Measurements from ENCODE around the gene GBF1. TPM values are rescaled to one million over a fixed set of nuclear protein-coding genes. Genes with fewer than 3 reads are reported as not detected.

The GBF1 gene
- total RNA-seq, 1 experiment from 2014 or later: 28.3 TPM

- Histone ChIP-seq H3K9me3 (ENCODE audit: insufficient read depth, low read depth) (no peaks in the 10 kb centered on the region), H3K9me2 (ENCODE audit: insufficient read depth) (no peaks in the 10 kb centered on the region), H3K79me2 (ENCODE audit: low read depth) (no peaks in the 10 kb centered on the region), H3K4me2 (no peak overlapping the region), H3F3A (ENCODE audit: insufficient read depth, low read depth) (no peaks in the 10 kb centered on the region), H3K4me1 (replicated peaks; ENCODE audit: insufficient read depth) (no peaks in the 10 kb centered on the region), H4K20me1 (ENCODE audit: insufficient read depth) (no peaks in the 10 kb centered on the region), H3K27ac (no peak overlapping the region), H3K36me3 (ENCODE audit: low read depth) (0 out of 2 replicates have a peak, but pooled peaks cover 4% of the 10 kb centered on the region), H2AFZ (no peak overlapping the region), H3K4me3 (no peak overlapping the region), H3K27me3 (ENCODE audit: insufficient read depth, low read depth) (no peaks in the 10 kb centered on the region)
- CTCF ChIA-PET: interaction anchor here (0.6 kb wide), 1 partner anchor 9 kb away, joined by 3 read pairs; no protein-coding TSS in a partner anchor
- intact Hi-C loops (cut with micrococcal nuclease; ENCODE audit: unreplicated experiment): no loop called here
- no peak for DNase-seq
- POLR2A ChIA-PET (ENCODE audit: unreplicated experiment): interaction anchor here (0.7 kb wide), 1 partner anchor 11 kb away, joined by 4 read pairs; no protein-coding TSS in a partner anchor
- no peak for TF ChIP-seq EZH2 (IDR thresholded peaks at IDR 0.05; ENCODE audit: low read depth)
- TF ChIP-seq CTCF (conservative IDR thresholded peaks at IDR 0.05): no peak
- BruUV-seq (replicated peaks): no TSS peak
Observed at GRCh38 chr10:102261842-102262241, 16.5 kb downstream of the GBF1 start.

- TF ChIP-seq EZH2 (IDR thresholded peaks at IDR 0.05; ENCODE audit: low read depth) (no peak), CTCF (conservative IDR thresholded peaks at IDR 0.05) (no peak)
- Histone ChIP-seq H3K79me2 (ENCODE audit: low read depth) (no peaks in the 10 kb centered on the region), H3F3A (ENCODE audit: insufficient read depth, low read depth) (no peaks in the 10 kb centered on the region; the same call in 1 of the 2 replicates), H3K9me3 (ENCODE audit: insufficient read depth, low read depth) (no peaks in the 10 kb centered on the region), H3K36me3 (ENCODE audit: low read depth) (0 out of 2 replicates have a peak, but pooled peaks cover 4% of the 10 kb centered on the region), H3K4me3 (no peak overlapping the region), H2AFZ (no peak overlapping the region), H3K4me1 (replicated peaks; ENCODE audit: insufficient read depth) (no peaks in the 10 kb centered on the region), H4K20me1 (ENCODE audit: insufficient read depth) (no peaks in the 10 kb centered on the region), H3K27ac (no peak overlapping the region), H3K27me3 (ENCODE audit: insufficient read depth, low read depth) (no peaks in the 10 kb centered on the region), H3K4me2 (no peak overlapping the region), H3K9me2 (ENCODE audit: insufficient read depth) (no peaks in the 10 kb centered on the region)
- no peak for DNase-seq
- intact Hi-C loops (cut with micrococcal nuclease; ENCODE audit: unreplicated experiment): no loop called here
- BruUV-seq (replicated peaks): no TSS peak
- CTCF ChIA-PET: no interaction called here
- POLR2A ChIA-PET (ENCODE audit: unreplicated experiment): interaction anchor here (0.9 kb wide), 1 partner anchor 28 kb away, joined by 8 read pairs; no protein-coding TSS in a partner anchor
Observed at GRCh38 chr10:102262744-102263370, 17.5 kb downstream of the GBF1 start.

GRCh38 chr10:102264371-102264770 lies 19.0 kb downstream of the GBF1 start:
- no TSS peak for BruUV-seq (replicated peaks)
- DNase-seq: no peak
- TF ChIP-seq EZH2 (IDR thresholded peaks at IDR 0.05; ENCODE audit: low read depth) (no peak), CTCF (conservative IDR thresholded peaks at IDR 0.05) (no peak)
- H3K9me3 ChIP-seq (ENCODE audit: insufficient read depth, low read depth): no peaks in the 10 kb centered on the region
- no peak overlapping the region for H2AFZ ChIP-seq
- no peaks in the 10 kb centered on the region for H3K79me2 ChIP-seq (ENCODE audit: low read depth)
- H3K9me2 ChIP-seq (ENCODE audit: insufficient read depth): no peaks in the 10 kb centered on the region
- H3F3A ChIP-seq (ENCODE audit: insufficient read depth, low read depth): no peaks in the 10 kb centered on the region; the same call in 1 of the 2 replicates
- POLR2A ChIA-PET (ENCODE audit: unreplicated experiment): no interaction called here
- no peak overlapping the region for H3K27ac ChIP-seq
- H3K4me1 ChIP-seq (replicated peaks; ENCODE audit: insufficient read depth): no peaks in the 10 kb centered on the region
- H3K4me3 ChIP-seq: no peak overlapping the region
- H3K36me3 ChIP-seq (ENCODE audit: low read depth): 0 out of 2 replicates have a peak, but pooled peaks cover 2% of the 10 kb centered on the region
- no peaks in the 10 kb centered on the region for H4K20me1 ChIP-seq (ENCODE audit: insufficient read depth)
- CTCF ChIA-PET: no interaction called here
- no peaks in the 10 kb centered on the region for H3K27me3 ChIP-seq (ENCODE audit: insufficient read depth, low read depth)
- intact Hi-C loops (cut with micrococcal nuclease; ENCODE audit: unreplicated experiment): no loop called here
- H3K4me2 ChIP-seq: no peak overlapping the region
